Thyroid gland (tissue), 4 donors: ENCODE measurements around the gene SPTBN4. TPM values are rescaled to one million over a fixed set of nuclear protein-coding genes. Genes with fewer than 3 reads are reported as not detected.
"Not testable (repeated sequence)": the region's sequence is repeated elsewhere in the genome, so short reads cannot be mapped to it uniquely, and the experiment has no call there.

Experiments
- DNase-seq, 2 donors: peaks; one replicate each; pipeline ENCODE4 v3.0.0-alpha.2; 2019
- H3K27ac ChIP-seq, 3 donors: fragments of 200-600 bp; sonication (generic); 1 replicate in 2 of 3; 2 replicates in 1 of 3; pipeline ENCODE4 v1.5.1; 2016 to 2019; ENCODE audit warnings: mild to moderate bottlenecking in 1 of 3, moderate library complexity in 1 of 3
- H3K27me3 ChIP-seq: fragments of 200-600 bp; sonication (generic); one replicate; pipeline ENCODE4 v1.5.1; 2019
- H3K36me3 ChIP-seq, 2 donors: fragments of 200-600 bp; sonication (generic); one replicate each; pipeline ENCODE4 v1.5.1; 2016 to 2019
- H3K4me1 ChIP-seq, 2 donors: fragments of 200-600 bp; sonication (generic); one replicate each; pipeline ENCODE4 v1.5.1; 2017 to 2019
- H3K4me3 ChIP-seq, 3 donors: fragments of 200-600 bp; sonication (generic); replicated peaks in 1 of 3; 1 replicate in 2 of 3; 2 replicates in 1 of 3; pipeline ENCODE4 v1.5.1; 2016; ENCODE audit warnings: mild to moderate bottlenecking in 1 of 3
- H3K9me3 ChIP-seq: fragments of 200-600 bp; sonication (generic); one replicate; pipeline ENCODE4 v1.5.1; 2017
- POLR2A ChIP-seq, 2 donors: fragments of 450-650 bp; IDR thresholded peaks; one replicate each; pipeline ENCODE4 v1.6.1; 2017; ENCODE audit warnings: antibody characterized with exemption in 2 of 2, mild to moderate bottlenecking in 2 of 2, moderate library complexity in 1 of 2
- WGBS, 2 donors: methylation state at CpG; one replicate each; pipeline ENCODE4 v1.1.5; 2017; 5-methylcytosine and 5-hydroxymethylcytosine counted together
- intact Hi-C: fragments of 100-400 bp; cut with DNase I; formaldehyde crosslinking; loops from one replicate; pipeline ENCODE4 v1.15.1; 2023
- total RNA-seq, 4 donors: library from RNA; depleted of rRNA; stranded (reverse); fragments of >200 nt; gene quantifications; one replicate each; pipeline ENCODE4 v1.2.3, GENCODE V29; 2016
- TF ChIP-seq, protein P1 (sequence below), 6 experiments: fragments of 200-600 bp in 3 of 6; fragments of 450-650 bp in 3 of 6; sonication (generic) in 3 of 6; IDR thresholded peaks; one replicate each; pipeline ENCODE4 v1.5.1; 2016 to 2019; ENCODE audit warnings: antibody characterized with exemption in 6 of 6, mild to moderate bottlenecking in 2 of 6, inconsistent platforms in 1 of 6, moderate library complexity in 1 of 6

The SPTBN4 gene
- total RNA-seq, 4 donors from 2014 or later, result 0.67 to 2.7 (median 1.0) TPM

DNA sequence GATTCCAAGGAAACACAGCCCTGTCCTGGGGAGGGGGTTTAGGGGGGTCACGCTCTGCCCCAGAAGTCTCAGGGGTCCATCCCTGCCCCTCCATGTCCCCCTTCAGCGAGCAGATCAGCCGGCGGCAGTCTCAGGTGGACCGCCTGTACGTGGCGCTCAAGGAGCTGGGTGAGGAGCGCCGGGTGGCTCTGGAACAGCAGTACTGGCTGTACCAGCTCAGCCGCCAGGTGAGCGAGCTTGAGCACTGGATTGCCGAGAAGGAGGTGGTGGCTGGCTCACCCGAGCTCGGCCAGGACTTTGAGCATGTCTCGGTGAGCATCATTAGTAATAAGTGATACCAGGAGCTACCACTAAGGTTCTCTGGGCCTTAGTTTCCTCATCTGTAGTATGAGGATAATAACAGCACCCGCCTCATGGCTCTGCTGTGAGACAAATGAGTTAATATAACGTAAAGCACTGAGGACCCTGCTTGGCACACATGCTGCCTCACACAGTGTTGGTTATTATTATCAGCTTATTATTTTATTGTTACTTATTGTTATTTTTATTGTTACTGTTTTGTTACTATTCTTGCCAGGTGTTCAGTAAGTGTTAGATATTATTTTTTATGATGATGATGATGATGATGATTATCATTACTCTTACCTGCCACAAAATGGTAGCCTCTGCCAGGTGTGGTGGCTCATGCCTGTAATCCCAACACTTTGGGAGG is 89.3 kb downstream of the SPTBN4 start:
- Histone ChIP-seq H3K4me3 (no peak overlapping the region), H3K4me1 (no peaks in the 10 kb centered on the region), H3K9me3 (no peaks in the 10 kb centered on the region), H3K27me3 (peaks cover 8% of the 10 kb centered on the region), H3K36me3 (no peaks in the 10 kb centered on the region), H3K27ac (no peak overlapping the region)
- intact Hi-C loops, result no loop called here
- 75 to 84% methylated on average over 6 to 17 of the region's 17 CpGs for WGBS, 2 donors
- DNase-seq, result no peak
- TF ChIP-seq, protein P1, sequence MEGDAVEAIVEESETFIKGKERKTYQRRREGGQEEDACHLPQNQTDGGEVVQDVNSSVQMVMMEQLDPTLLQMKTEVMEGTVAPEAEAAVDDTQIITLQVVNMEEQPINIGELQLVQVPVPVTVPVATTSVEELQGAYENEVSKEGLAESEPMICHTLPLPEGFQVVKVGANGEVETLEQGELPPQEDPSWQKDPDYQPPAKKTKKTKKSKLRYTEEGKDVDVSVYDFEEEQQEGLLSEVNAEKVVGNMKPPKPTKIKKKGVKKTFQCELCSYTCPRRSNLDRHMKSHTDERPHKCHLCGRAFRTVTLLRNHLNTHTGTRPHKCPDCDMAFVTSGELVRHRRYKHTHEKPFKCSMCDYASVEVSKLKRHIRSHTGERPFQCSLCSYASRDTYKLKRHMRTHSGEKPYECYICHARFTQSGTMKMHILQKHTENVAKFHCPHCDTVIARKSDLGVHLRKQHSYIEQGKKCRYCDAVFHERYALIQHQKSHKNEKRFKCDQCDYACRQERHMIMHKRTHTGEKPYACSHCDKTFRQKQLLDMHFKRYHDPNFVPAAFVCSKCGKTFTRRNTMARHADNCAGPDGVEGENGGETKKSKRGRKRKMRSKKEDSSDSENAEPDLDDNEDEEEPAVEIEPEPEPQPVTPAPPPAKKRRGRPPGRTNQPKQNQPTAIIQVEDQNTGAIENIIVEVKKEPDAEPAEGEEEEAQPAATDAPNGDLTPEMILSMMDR (IDR thresholded peaks at IDR 0.05), result no peak
- no peak for TF ChIP-seq POLR2A (IDR thresholded peaks at IDR 0.05)

DNA sequence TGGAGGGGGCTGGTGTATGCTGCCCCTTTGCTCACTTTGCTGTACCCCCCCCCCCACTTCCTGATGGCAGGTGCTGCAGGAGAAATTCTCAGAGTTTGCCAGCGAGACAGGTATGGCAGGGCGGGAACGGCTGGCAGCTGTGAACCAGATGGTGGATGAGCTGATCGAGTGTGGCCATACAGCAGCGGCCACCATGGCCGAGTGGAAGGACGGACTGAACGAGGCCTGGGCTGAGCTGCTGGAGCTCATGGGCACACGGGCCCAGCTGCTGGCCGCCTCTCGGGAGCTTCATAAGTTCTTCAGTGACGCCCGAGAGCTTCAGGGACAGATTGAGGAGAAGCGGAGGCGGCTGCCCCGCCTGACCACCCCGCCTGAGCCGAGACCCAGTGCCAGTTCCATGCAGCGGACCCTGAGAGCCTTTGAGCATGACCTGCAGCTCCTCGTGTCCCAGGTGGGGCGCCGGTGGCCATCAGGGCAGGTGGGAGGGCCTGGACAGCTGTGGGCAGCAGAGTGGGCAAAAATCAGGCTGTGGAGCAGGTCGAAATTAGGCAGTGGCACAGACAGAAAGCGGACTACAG is 90.2 kb downstream of the SPTBN4 start:
- intact Hi-C loops, result no loop called here
- Histone ChIP-seq H3K27me3 (peaks cover 8% of the 10 kb centered on the region), H3K9me3 (no peaks in the 10 kb centered on the region), H3K4me1 (no peaks in the 10 kb centered on the region), H3K27ac (no peak overlapping the region), H3K36me3 (no peaks in the 10 kb centered on the region), H3K4me3 (no peak overlapping the region)
- WGBS, 2 donors, result 84 to 86% methylated on average over 22 of the region's 24 CpGs
- no peak for DNase-seq
- TF ChIP-seq, protein P1 (IDR thresholded peaks at IDR 0.05), result no peak
- no peak for TF ChIP-seq POLR2A (IDR thresholded peaks at IDR 0.05)

DNA sequence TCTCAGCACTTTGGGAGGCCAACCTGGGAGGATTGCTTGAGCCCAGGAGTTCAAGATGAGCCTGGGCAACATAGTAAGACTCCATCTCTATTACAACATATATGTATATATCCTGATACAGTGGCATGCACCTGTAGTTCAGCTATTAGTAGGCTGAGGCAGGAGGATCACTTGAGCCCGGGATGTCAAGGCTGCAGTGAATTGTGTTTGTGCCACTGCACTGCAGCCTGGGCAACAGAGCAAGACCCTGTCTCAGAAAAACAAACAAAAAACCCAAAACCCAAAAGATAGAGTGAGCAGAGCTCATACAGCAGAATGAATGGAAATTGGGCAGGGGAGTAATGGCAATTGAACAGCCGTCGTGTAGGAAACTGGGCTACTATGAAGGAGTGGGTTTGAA is 92.6 kb downstream of the SPTBN4 start:
- Histone ChIP-seq H3K36me3 (no peaks in the 10 kb centered on the region), H3K27ac (no peak overlapping the region), H3K27me3 (peaks cover 2% of the 10 kb centered on the region), H3K9me3 (no peaks in the 10 kb centered on the region), H3K4me1 (no peaks in the 10 kb centered on the region), H3K4me3 (no peak overlapping the region)
- WGBS, 2 donors, result 87 to 90% methylated on average over 3 of the region's 3 CpGs
- no peak for TF ChIP-seq POLR2A (IDR thresholded peaks at IDR 0.05)
- TF ChIP-seq, protein P1 (IDR thresholded peaks at IDR 0.05), result no peak
- no peak for DNase-seq
- intact Hi-C loops, result no loop called here

DNA sequence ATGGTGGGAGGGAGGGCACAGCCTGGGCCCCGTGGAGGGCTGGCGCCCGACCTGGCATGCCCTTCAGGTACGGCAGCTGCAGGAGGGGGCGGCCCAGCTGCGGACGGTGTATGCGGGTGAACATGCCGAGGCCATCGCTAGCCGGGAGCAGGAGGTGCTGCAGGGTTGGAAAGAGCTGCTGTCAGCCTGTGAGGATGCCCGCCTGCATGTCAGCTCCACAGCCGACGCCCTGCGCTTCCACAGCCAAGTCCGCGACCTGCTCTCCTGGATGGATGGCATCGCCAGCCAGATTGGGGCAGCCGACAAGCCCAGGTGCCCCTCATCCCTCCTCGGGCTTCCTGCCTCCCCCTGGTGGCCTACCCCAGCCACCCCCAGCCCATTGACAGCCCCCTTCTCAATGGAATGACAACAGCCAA is 93.3 kb downstream of the SPTBN4 start:
- intact Hi-C loops, result no loop called here
- H3K27me3 ChIP-seq, result no peaks in the 10 kb centered on the region
- DNase-seq, result no peak
- H3K9me3 ChIP-seq, result no peaks in the 10 kb centered on the region
- H3K4me3 ChIP-seq, result no peak overlapping the region
- WGBS, 2 donors, result 78 to 79% methylated on average over 16 to 19 of the region's 20 CpGs
- no peak overlapping the region for H3K27ac ChIP-seq
- TF ChIP-seq, protein P1 (IDR thresholded peaks at IDR 0.05), result no peak
- TF ChIP-seq POLR2A (IDR thresholded peaks at IDR 0.05), result no peak
- H3K4me1 ChIP-seq, result no peaks in the 10 kb centered on the region
- H3K36me3 ChIP-seq, result no peaks in the 10 kb centered on the region

DNA sequence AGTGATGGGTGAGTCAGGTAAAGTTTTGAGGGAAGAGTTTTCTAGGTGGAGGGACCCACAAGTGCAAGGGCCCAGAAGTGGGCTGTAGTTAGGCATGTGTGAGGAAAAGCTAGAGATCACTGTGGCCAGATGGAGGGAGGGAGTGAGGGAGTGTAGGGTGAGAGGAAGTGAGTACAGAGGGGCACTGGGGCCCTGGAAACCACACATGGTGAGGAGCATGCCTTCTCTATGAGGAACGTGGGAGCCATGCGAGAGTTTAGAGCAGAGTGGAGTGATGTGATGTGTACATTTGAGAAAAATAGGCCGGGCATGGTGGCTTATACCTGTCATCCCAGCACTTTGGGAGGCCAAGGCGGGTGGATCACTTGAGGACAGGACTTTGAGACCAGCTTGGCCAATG is 95.1 kb downstream of the SPTBN4 start:
- 73 to 80% methylated on average over 4 of the region's 4 CpGs for WGBS, 2 donors

DNA sequence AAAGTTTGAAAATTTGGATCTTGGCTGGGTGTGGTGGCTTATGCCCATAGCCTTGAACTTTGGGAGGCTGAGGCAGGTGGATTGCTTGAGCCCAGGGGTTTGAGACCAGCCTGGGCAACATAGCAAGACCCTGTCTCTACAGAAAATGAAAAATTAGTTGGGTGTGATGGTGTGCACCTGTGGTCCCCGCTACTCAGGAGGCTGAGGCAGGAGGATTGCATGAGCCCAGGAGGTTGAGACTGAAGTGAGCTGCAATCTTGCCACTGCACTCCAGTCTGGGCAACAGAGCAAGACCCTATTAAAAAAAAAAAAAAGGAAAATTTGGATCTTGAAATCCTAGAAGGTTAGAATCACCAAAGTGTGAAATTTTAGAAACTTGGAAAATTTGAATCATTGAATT is 97.7 kb downstream of the SPTBN4 start:
- 94 to 100% methylated on average over 1 of the region's 1 CpG for WGBS, 2 donors
- intact Hi-C loops, result not testable (repeated sequence)

More for the DNA sequence above, 95.1 kb downstream of the SPTBN4 start:
- no peak for TF ChIP-seq POLR2A (IDR thresholded peaks at IDR 0.05)
- TF ChIP-seq, protein P1 (IDR thresholded peaks at IDR 0.05), result no peak
- Histone ChIP-seq H3K4me3 (no peak overlapping the region), H3K27ac (no peak overlapping the region), H3K4me1 (no peaks in the 10 kb centered on the region), H3K36me3 (no peaks in the 10 kb centered on the region), H3K9me3 (no peaks in the 10 kb centered on the region), H3K27me3 (peaks cover 9% of the 10 kb centered on the region)
- DNase-seq, result no peak
- intact Hi-C loops, result no loop called here

More for the DNA sequence above, 97.7 kb downstream of the SPTBN4 start:
- H3K27ac ChIP-seq, H3K36me3 ChIP-seq, DNase-seq, H3K9me3 ChIP-seq, H3K4me3 ChIP-seq, H3K4me1 ChIP-seq: not testable (repeated sequence)
- peaks cover 18% of the 10 kb centered on the region for H3K27me3 ChIP-seq
